ENCODE data around the gene PDE3B. TPM values are rescaled to one million over a fixed set of nuclear protein-coding genes. Genes with fewer than 3 reads are reported as not detected.

The PDE3B gene
- total and polyA plus RNA-seq, 2 of the 4 experiments (the other 2 are of a cell fraction): 0.21 to 1.3 TPM

- Histone ChIP-seq H3K23ac (ENCODE audit: low read depth, low read length) (no peak overlapping the region), H2BK5ac (ENCODE audit: low read depth, low read length, poor library complexity, severe bottlenecking) (no peak overlapping the region), H3K14ac (replicated peaks; ENCODE audit: low read depth, low read length) (no peak overlapping the region), H3K36me3 (ENCODE audit: control insufficient read depth, insufficient read depth, low read length) (no peaks in the 10 kb centered on the region), H3K27ac (ENCODE audit: insufficient read depth, low read length) (no peak overlapping the region), H3K18ac (ENCODE audit: low read depth, low read length) (no peak overlapping the region), H2AK5ac (ENCODE audit: low read depth, low read length) (no peak overlapping the region), H4K5ac (ENCODE audit: low read depth, low read length) (no peak overlapping the region), H2AK9ac (replicated peaks; ENCODE audit: low read depth, low read length, poor library complexity) (no peak overlapping the region), H3K4ac (ENCODE audit: low read depth, low read length) (no peak overlapping the region), H3K27me3 (ENCODE audit: control insufficient read depth, insufficient read depth, low read length) (no peaks in the 10 kb centered on the region), H3K9me1 (ENCODE audit: insufficient read depth, low read length) (no peaks in the 10 kb centered on the region; the same call in 1 of the 2 replicates), H4K91ac (ENCODE audit: insufficient read depth, low read depth, low read length) (no peak overlapping the region), H4K8ac (ENCODE audit: low read depth in 2 of 2, low read length in 2 of 2) (no peak overlapping the region), H4K20me1 (ENCODE audit: insufficient read depth, low read length) (no peaks in the 10 kb centered on the region), H3K56ac (ENCODE audit: extremely low read depth, insufficient read depth, low read length) (no peak overlapping the region), H3K4me3 (ENCODE audit: insufficient read depth, low read depth, low read length) (no peak overlapping the region), H3K9ac (ENCODE audit: low read depth, low read length) (no peak overlapping the region), H2BK20ac (ENCODE audit: low read depth, low read length) (no peak overlapping the region), H3K4me2 (ENCODE audit: low read depth, low read length) (no peak overlapping the region), H2BK120ac (ENCODE audit: low read depth, low read length) (no peak overlapping the region), H2BK15ac (ENCODE audit: low read depth, low read length) (no peak overlapping the region), H3K4me1 (ENCODE audit: control insufficient read depth, insufficient read depth, low read length) (peaks cover 6% of the 10 kb centered on the region), H3K9me3 (ENCODE audit: control insufficient read depth, insufficient read depth, low read length) (no peaks in the 10 kb centered on the region), H3K79me1 (ENCODE audit: low read depth in 1 of 2, low read length in 2 of 2) (no peaks in the 10 kb centered on the region), H2AFZ (replicated peaks; ENCODE audit: low read length, poor library complexity) (no peak overlapping the region)
- dilution Hi-C loops (cut with HindIII; ENCODE audit: low sequenced_read_pairs, unreplicated experiment) (no loop called here), in situ Hi-C loops (cut with MboI; ENCODE audit: low sequenced_read_pairs) (no loop called here), intact Hi-C loops (cut with micrococcal nuclease) (no loop called here)
- no CpG with 5 or more reads among the region's 4 CpGs for WGBS, 2 experiments (ENCODE audit: extremely low coverage in 2 of 2, insufficient read length in 1 of 2)
- ChIA-PET POLR2A (ENCODE audit: unreplicated experiment) (no interaction called here), CTCF (no interaction called here)
- DNase-seq: no peak
- TF ChIP-seq BHLHE40 (IDR thresholded peaks at IDR 0.05; ENCODE audit: low read depth, low read length) (no peak), MAFK (IDR thresholded peaks at IDR 0.05; ENCODE audit: low read depth, low read length) (no peak), MXI1 (IDR thresholded peaks at IDR 0.05; ENCODE audit: borderline replicate concordance, low read depth, low read length) (no peak), RAD21 (IDR thresholded peaks at IDR 0.05; ENCODE audit: low read length) (no peak), FOS (IDR thresholded peaks at IDR 0.05; ENCODE audit: low read depth, low read length) (no peak)
- BruUV-seq (replicated peaks): no TSS peak
- no peak for ATAC-seq (ENCODE audit: low read depth)
Observed at GRCh38 chr11:14673421-14673820, 29.8 kb downstream of the PDE3B start.

Measured in IMR-90 (cell line).